ENCODE measurements around the gene ARPC1B. TPM values are rescaled to one million over a fixed set of nuclear protein-coding genes. Genes with fewer than 3 reads are reported as not detected.
A peak's percentile ranks its signal among the peaks of the same experiment; 100 is the strongest.

Gene ARPC1B
- total and polyA plus RNA-seq, 9 of the 15 experiments (the other 6 are each of a cell fraction or from before 2014, with no cell fraction given): 6.7 to 357 (median 211) TPM

- no peak; the same call in 1 of the 2 replicates for TF ChIP-seq POLR2H (tag; IDR thresholded peaks at IDR 0.05; ENCODE audit: low read depth)
- TF ChIP-seq NR2F6 (CRISPR knock-in tag; IDR thresholded peaks at IDR 0.05): peak; percentile 66; the same call in 1 of the 2 replicates
- TF ChIP-seq ZBTB2 (IDR thresholded peaks at IDR 0.05): peak; percentile 52; the same call in 1 of the 2 replicates
- 0 out of 2 replicates have a peak, but pooled peaks have one; percentile 52 for TF ChIP-seq ZC3H11A (IDR thresholded peaks at IDR 0.05; ENCODE audit: low read depth, low read length)
- no peak for TF ChIP-seq WHSC1 (IDR thresholded peaks at IDR 0.05; ENCODE audit: low read length)
- TF ChIP-seq U2AF1 (optimal IDR thresholded peaks at IDR 0.05; ENCODE audit: low read depth, low read length): peak; percentile 96
- no peak for TF ChIP-seq RHOXF2B (CRISPR knock-in tag; conservative IDR thresholded peaks at IDR 0.05)
- TF ChIP-seq ZZZ3 (IDR thresholded peaks at IDR 0.05): no peak
- peak; percentile 81; the same call in 1 of the 2 replicates for TF ChIP-seq NR4A1 (CRISPR knock-in tag; IDR thresholded peaks at IDR 0.05)
- peak; percentile 76 for TF ChIP-seq NR4A1 (tag; IDR thresholded peaks at IDR 0.05)
- TF ChIP-seq, protein P1, sequence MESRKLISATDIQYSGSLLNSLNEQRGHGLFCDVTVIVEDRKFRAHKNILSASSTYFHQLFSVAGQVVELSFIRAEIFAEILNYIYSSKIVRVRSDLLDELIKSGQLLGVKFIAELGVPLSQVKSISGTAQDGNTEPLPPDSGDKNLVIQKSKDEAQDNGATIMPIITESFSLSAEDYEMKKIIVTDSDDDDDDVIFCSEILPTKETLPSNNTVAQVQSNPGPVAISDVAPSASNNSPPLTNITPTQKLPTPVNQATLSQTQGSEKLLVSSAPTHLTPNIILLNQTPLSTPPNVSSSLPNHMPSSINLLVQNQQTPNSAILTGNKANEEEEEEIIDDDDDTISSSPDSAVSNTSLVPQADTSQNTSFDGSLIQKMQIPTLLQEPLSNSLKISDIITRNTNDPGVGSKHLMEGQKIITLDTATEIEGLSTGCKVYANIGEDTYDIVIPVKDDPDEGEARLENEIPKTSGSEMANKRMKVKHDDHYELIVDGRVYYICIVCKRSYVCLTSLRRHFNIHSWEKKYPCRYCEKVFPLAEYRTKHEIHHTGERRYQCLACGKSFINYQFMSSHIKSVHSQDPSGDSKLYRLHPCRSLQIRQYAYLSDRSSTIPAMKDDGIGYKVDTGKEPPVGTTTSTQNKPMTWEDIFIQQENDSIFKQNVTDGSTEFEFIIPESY (CRISPR knock-in tag; IDR thresholded peaks at IDR 0.05): no peak; the same call in 1 of the 2 replicates
- TF ChIP-seq CBFA2T2 (conservative IDR thresholded peaks at IDR 0.05): no peak
- TF ChIP-seq, protein P2, sequence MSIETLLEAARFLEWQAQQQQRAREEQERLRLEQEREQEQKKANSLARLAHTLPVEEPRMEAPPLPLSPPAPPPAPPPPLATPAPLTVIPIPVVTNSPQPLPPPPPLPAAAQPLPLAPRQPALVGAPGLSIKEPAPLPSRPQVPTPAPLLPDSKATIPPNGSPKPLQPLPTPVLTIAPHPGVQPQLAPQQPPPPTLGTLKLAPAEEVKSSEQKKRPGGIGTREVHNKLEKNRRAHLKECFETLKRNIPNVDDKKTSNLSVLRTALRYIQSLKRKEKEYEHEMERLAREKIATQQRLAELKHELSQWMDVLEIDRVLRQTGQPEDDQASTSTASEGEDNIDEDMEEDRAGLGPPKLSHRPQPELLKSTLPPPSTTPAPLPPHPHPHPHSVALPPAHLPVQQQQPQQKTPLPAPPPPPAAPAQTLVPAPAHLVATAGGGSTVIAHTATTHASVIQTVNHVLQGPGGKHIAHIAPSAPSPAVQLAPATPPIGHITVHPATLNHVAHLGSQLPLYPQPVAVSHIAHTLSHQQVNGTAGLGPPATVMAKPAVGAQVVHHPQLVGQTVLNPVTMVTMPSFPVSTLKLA (conservative IDR thresholded peaks at IDR 0.05): peak; percentile 81 to 94; a peak in 3 of 4 replicates
- TF ChIP-seq ATF1 (CRISPR knock-in tag; IDR thresholded peaks at IDR 0.05): peak; percentile 23; the same call in 1 of the 2 replicates
- peak; percentile 83 for TF ChIP-seq ATF1 (tag; IDR thresholded peaks at IDR 0.05)
- TF ChIP-seq KDM4B (IDR thresholded peaks at IDR 0.05; ENCODE audit: borderline replicate concordance in 2 of 2, low read depth in 1 of 2): 0 out of 4 replicates have a peak, but pooled peaks of 1 of the 2 experiments have one; percentile 71
- TF ChIP-seq ESRRA (IDR thresholded peaks at IDR 0.05; ENCODE audit: borderline replicate concordance, low read depth): peak; percentile 51; the same call in 1 of the 2 replicates
- TF ChIP-seq TCF3 (CRISPR knock-in tag; IDR thresholded peaks at IDR 0.05): peak; percentile 34; the same call in 1 of the 2 replicates
- peak; percentile 80 for TF ChIP-seq CREB1 (IDR thresholded peaks at IDR 0.05)
- peak; percentile 69; the same call in 1 of the 2 replicates for TF ChIP-seq CREB1 (CRISPR knock-in tag; IDR thresholded peaks at IDR 0.05)
- TF ChIP-seq ZNF316 (IDR thresholded peaks at IDR 0.05): peak; percentile 33; the same call in 1 of the 2 replicates
- TF ChIP-seq NEUROD1 (IDR thresholded peaks at IDR 0.05; ENCODE audit: borderline replicate concordance, low read depth, low read length, partially characterized antibody): peak; percentile 95
- no peak for TF ChIP-seq ZBTB7A (IDR thresholded peaks at IDR 0.05; ENCODE audit: borderline replicate concordance, control insufficient read depth, low read depth, low read length)
- TF ChIP-seq GABPB1 (CRISPR knock-in tag; IDR thresholded peaks at IDR 0.05): peak; percentile 74; the same call in 1 of the 2 replicates
These were observed 64.3 kb downstream of the ARPC1B start, which contains the start of the genes CPSF4 and PTCD1 (continued) for GRCh38 chr7:99438573-99439480.

All from K562 (cell line).